GM23248 (cell line): ENCODE measurements around the gene TADA1. TPM values are rescaled to one million over a fixed set of nuclear protein-coding genes. Genes with fewer than 3 reads are reported as not detected.
"Not testable (repeated sequence)": the region's sequence is repeated elsewhere in the genome, so short reads cannot be mapped to it uniquely, and the experiment has no call there.

Source experiments
- DNase-seq: peaks from one replicate; pipeline ENCODE4 v3.0.0-alpha.2; 2015
- H2AFZ ChIP-seq: fragments of 200-600 bp; sonication (generic); 2 replicates; pipeline ENCODE4 v1.6.1; 2016; ENCODE audit warnings: antibody characterized with exemption
- H3F3A ChIP-seq: fragments of 200-600 bp; sonication (generic); 2 replicates; pipeline ENCODE4 v1.6.1; 2016; ENCODE audit warnings: mild to moderate bottlenecking, antibody characterized with exemption, mixed run types; ENCODE audit not compliant: insufficient read depth
- H3K27ac ChIP-seq: fragments of 200-600 bp; sonication (generic); 2 replicates; pipeline ENCODE4 v1.5.1; 2016; ENCODE audit warnings: mild to moderate bottlenecking
- H3K27me3 ChIP-seq: fragments of 200-600 bp; sonication (generic); replicated peaks from 2 replicates; pipeline ENCODE4 v1.6.1; 2016; ENCODE audit warnings: mild to moderate bottlenecking; ENCODE audit not compliant: insufficient read depth
- H3K36me3 ChIP-seq: fragments of 200-600 bp; sonication (generic); 2 replicates; pipeline ENCODE4 v1.6.1; 2016; ENCODE audit warnings: low read depth, mild to moderate bottlenecking
- H3K4me1 ChIP-seq: fragments of 200-600 bp; sonication (generic); 2 replicates; pipeline ENCODE4 v1.6.1; 2016; ENCODE audit warnings: mild to moderate bottlenecking; ENCODE audit not compliant: insufficient read depth
- H3K4me2 ChIP-seq: fragments of 200-600 bp; sonication (generic); one replicate; pipeline ENCODE4 v1.6.1; 2016; ENCODE audit warnings: mild to moderate bottlenecking; ENCODE audit not compliant: unreplicated experiment
- H3K4me3 ChIP-seq: fragments of 200-600 bp; sonication (generic); 2 replicates; pipeline ENCODE4 v1.5.1; 2016; ENCODE audit warnings: mild to moderate bottlenecking
- H3K79me2 ChIP-seq: fragments of 200-600 bp; sonication (generic); 2 replicates; pipeline ENCODE4 v1.6.1; 2016; ENCODE audit warnings: mild to moderate bottlenecking; ENCODE audit not compliant: insufficient read depth
- H3K9ac ChIP-seq: fragments of 200-600 bp; sonication (generic); 2 replicates; pipeline ENCODE4 v1.6.1; 2016; ENCODE audit warnings: mild to moderate bottlenecking
- H3K9me2 ChIP-seq: fragments of 200-600 bp; sonication (generic); 2 replicates; pipeline ENCODE4 v1.6.1; 2016; ENCODE audit warnings: mixed run types, mild to moderate bottlenecking, moderate library complexity; ENCODE audit not compliant: insufficient read depth
- H3K9me3 ChIP-seq: fragments of 200-600 bp; sonication (generic); one replicate; pipeline ENCODE4 v1.6.1; 2017; ENCODE audit warnings: low read depth
- H4K20me1 ChIP-seq: fragments of 200-600 bp; sonication (generic); 2 replicates; pipeline ENCODE4 v1.6.0; 2016; ENCODE audit not compliant: insufficient read depth
- EZH2 ChIP-seq: fragments of 200-600 bp; sonication (generic); IDR thresholded peaks from 2 replicates; pipeline ENCODE4 v1.6.1; 2018; ENCODE audit warnings: antibody characterized with exemption, mild to moderate bottlenecking; ENCODE audit not compliant: insufficient read depth, poor library complexity, severe bottlenecking
- EZH2phosphoT487 ChIP-seq: fragments of 200-600 bp; sonication (generic); IDR thresholded peaks from 2 replicates; pipeline ENCODE4 v1.6.1; 2018; ENCODE audit warnings: antibody characterized with exemption, moderate library complexity, mild to moderate bottlenecking, low read depth; ENCODE audit not compliant: insufficient read depth
- WGBS, 2 experiments: methylation state at CpG; one replicate each; pipeline ENCODE4 v1.1.6; 2015 to 2017; ENCODE audit warnings: low lambda C conversion rate in 2 of 2, low coverage in 1 of 2; ENCODE audit errors: missing lambda C conversion rate in 2 of 2; 5-methylcytosine and 5-hydroxymethylcytosine counted together
- in situ Hi-C: fragments of 300-500 bp; cut with MboI; formaldehyde crosslinking; loops from 2 replicates; pipeline ENCODE4 v1.15.0; 2020
- polyA plus RNA-seq: library from polyadenylated mRNA; unstranded; fragments of >200 nt; fragmentation: Nextera tagmentation; extraction: Ambion mirVana; gene quantifications from 2 replicates; pipeline ENCODE4 v1.2.1, GENCODE V29; 2016
- total RNA-seq: library from RNA; depleted of rRNA; stranded (reverse); fragments of >200 nt; shearing (Covaris generic); gene quantifications from 2 replicates; pipeline ENCODE4 v1.2.3, GENCODE V29; 2014

TADA1 gene
- total and polyA plus RNA-seq, 2 experiments from 2014 or later: 7.0 to 9.9 TPM

GRCh38 chr1:166882893-166883292, 6.8 kb upstream of the TADA1 start:
- Histone ChIP-seq H3K4me2 (no peak overlapping the region), H3K4me3 (no peak overlapping the region), H3K27me3 (peaks cover 28% of the 10 kb centered on the region), H3K79me2 (no peaks in the 10 kb centered on the region), H2AFZ (no peak overlapping the region), H3K9me3 (no peaks in the 10 kb centered on the region), H3K27ac (no peak overlapping the region), H3K9me2 (no peaks in the 10 kb centered on the region), H3F3A (no peaks in the 10 kb centered on the region), H3K4me1 (no peaks in the 10 kb centered on the region), H4K20me1 (no peaks in the 10 kb centered on the region), H3K36me3 (no peaks in the 10 kb centered on the region), H3K9ac (no peak overlapping the region)
- TF ChIP-seq EZH2phosphoT487: no peak
- in situ Hi-C loops: no loop called here
- WGBS, 2 experiments: 21 to 25% methylated on average over 2 of the region's 2 CpGs
- peak; percentile 23 for DNase-seq

DNA sequence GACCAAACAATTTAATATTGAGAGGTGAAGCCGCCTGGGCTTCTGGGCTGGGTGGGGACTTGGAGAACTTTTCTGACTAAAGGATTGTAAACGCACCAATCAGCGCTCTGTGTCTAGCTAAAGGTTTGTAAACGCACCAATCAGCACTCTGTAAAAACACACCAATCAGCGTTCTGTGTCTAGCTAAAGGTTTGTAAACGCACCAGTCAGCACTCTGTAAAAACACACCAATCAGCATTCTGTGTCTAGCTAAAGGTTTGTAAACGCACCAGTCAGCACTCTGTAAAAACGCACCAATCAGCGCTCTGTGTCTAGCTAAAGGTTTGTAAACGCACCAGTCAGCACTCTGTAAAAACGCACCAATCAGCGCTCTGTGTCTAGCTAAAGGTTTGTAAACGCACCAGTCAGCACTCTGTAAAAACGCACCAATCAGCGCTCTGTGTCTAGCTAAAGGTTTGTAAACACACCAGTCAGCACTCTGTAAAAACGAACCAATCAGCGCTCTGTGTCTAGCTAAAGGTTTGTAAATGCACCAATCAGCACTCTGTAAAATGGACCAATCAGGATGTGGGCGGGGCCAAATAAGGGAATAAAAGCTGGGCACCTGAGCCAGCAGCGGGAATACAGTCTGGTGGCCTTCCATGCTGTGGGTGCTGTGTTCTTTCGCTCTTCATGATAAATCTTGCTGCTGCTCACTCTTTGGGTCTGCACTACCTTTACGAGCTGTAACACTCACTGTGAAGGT, 2.3 kb upstream of the TADA1 start:
- peaks cover 22% of the 10 kb centered on the region for H3K79me2 ChIP-seq
- H3K9me3 ChIP-seq, H3K4me2 ChIP-seq, DNase-seq, H3K27ac ChIP-seq, in situ Hi-C loops, H3K4me1 ChIP-seq, H3K9ac ChIP-seq, H3F3A ChIP-seq, H3K36me3 ChIP-seq, H3K4me3 ChIP-seq, H2AFZ ChIP-seq, H3K9me2 ChIP-seq, H3K27me3 ChIP-seq, H4K20me1 ChIP-seq: not testable (repeated sequence)
- 84 to 88% methylated on average over 12 to 21 of the region's 21 CpGs for WGBS, 2 experiments

GRCh38 chr1:166876540-166876838, 425 bp upstream of the TADA1 start:
- Histone ChIP-seq H3K9me3 (no peaks in the 10 kb centered on the region), H3K79me2 (peaks cover 41% of the 10 kb centered on the region), H3K36me3 (no peaks in the 10 kb centered on the region), H3F3A (peaks cover 5% of the 10 kb centered on the region; the same call in 1 of the 2 replicates), H3K4me2 (peak overlapping the region; percentile 92), H3K4me3 (peak overlapping the region; percentile 79), H4K20me1 (no peaks in the 10 kb centered on the region), H3K9ac (peak overlapping the region; percentile 85), H2AFZ (peak overlapping the region; percentile 93), H3K9me2 (no peaks in the 10 kb centered on the region), H3K4me1 (peaks cover 8% of the 10 kb centered on the region; the same call in 1 of the 2 replicates), H3K27me3 (no peaks in the 10 kb centered on the region), H3K27ac (no peak overlapping the region)
- TF ChIP-seq EZH2: no peak
- WGBS, 2 experiments: 0% methylated on average over 7 of the region's 7 CpGs
- no peak for DNase-seq
- in situ Hi-C loops: no loop called here

GRCh38 chr1:166875302-166875733, 746 bp downstream of the TADA1 start:
- Histone ChIP-seq H3K36me3 (no peaks in the 10 kb centered on the region), H3K27ac (peak overlapping the region; percentile 76), H3K9me2 (no peaks in the 10 kb centered on the region), H3K4me3 (peak overlapping the region; percentile 79), H3K79me2 (peaks cover 52% of the 10 kb centered on the region), H3F3A (peaks cover 5% of the 10 kb centered on the region; the same call in 1 of the 2 replicates), H4K20me1 (no peaks in the 10 kb centered on the region; the same call in 1 of the 2 replicates), H3K9me3 (no peaks in the 10 kb centered on the region), H3K4me1 (peaks cover 8% of the 10 kb centered on the region; the same call in 1 of the 2 replicates), H3K9ac (peak overlapping the region; percentile 85), H3K27me3 (no peaks in the 10 kb centered on the region), H2AFZ (peak overlapping the region; percentile 79), H3K4me2 (peak overlapping the region; percentile 69)
- no peak for TF ChIP-seq EZH2
- TF ChIP-seq EZH2phosphoT487: no peak
- DNase-seq: no peak
- WGBS, 2 experiments: 22 to 24% methylated on average over 8 of the region's 8 CpGs
- in situ Hi-C loops: no loop called here

DNA sequence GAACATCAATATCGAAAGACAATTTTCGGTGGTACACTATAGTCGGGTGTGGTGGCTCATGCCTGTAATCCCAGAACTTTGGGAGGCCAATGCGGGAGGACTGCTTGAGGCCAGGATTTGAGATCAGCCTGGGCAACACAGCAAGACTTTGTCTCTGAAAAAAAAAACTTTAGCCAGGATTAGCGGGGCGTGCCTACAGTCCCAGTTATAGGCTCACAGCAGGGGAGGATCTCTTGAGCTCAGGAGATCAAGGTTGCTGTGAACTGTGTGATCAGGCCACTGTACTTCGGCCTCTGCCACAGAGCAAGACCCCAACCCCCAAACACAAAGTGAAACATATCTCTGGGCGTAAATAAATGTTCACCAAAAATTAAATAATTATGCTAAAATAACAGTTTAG, 1.6 kb downstream of the TADA1 start:
- peaks cover 5% of the 10 kb centered on the region; the same call in 1 of the 2 replicates for H3F3A ChIP-seq
- H3K4me2 ChIP-seq: no peak overlapping the region
- no peak overlapping the region for H3K4me3 ChIP-seq
- H3K9ac ChIP-seq: no peak overlapping the region
- no peak overlapping the region for H2AFZ ChIP-seq
- H4K20me1 ChIP-seq: no peaks in the 10 kb centered on the region; the same call in 1 of the 2 replicates
- H3K27ac ChIP-seq: no peak overlapping the region
- TF ChIP-seq EZH2phosphoT487 (no peak), EZH2 (no peak)
- no peak for DNase-seq
- no peaks in the 10 kb centered on the region for H3K9me2 ChIP-seq
- 96 to 97% methylated on average over 8 of the region's 8 CpGs for WGBS, 2 experiments
- peaks cover 8% of the 10 kb centered on the region; the same call in 1 of the 2 replicates for H3K4me1 ChIP-seq
- no peaks in the 10 kb centered on the region for H3K9me3 ChIP-seq
- H3K36me3 ChIP-seq: no peaks in the 10 kb centered on the region
- no peaks in the 10 kb centered on the region for H3K27me3 ChIP-seq
- H3K79me2 ChIP-seq: peaks cover 58% of the 10 kb centered on the region
- in situ Hi-C loops: no loop called here
